ENCODE measurements around the gene SLC66A2.

SLC66A2 gene

DNA sequence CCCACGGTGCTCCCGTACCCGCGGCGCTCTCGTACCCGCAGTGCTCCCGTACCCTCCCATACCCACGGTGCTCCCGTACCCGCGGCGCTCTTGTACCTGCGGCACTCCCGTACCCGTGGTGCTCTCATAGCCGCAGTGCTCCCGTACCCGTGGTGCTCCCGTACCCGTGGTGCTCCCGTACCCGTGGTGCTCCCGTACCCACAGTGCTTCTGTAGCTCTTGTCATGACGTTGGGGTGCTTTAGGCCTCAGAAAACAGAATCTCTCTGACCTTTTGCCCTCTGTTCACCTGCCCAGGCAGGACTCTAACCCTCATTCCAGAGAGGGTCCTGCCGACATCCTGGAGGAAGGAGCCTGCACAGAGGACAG is 35.3 kb downstream of the SLC66A2 start:
- H3K27ac ChIP-seq, result no peak overlapping the region
- TF ChIP-seq, protein P1, sequence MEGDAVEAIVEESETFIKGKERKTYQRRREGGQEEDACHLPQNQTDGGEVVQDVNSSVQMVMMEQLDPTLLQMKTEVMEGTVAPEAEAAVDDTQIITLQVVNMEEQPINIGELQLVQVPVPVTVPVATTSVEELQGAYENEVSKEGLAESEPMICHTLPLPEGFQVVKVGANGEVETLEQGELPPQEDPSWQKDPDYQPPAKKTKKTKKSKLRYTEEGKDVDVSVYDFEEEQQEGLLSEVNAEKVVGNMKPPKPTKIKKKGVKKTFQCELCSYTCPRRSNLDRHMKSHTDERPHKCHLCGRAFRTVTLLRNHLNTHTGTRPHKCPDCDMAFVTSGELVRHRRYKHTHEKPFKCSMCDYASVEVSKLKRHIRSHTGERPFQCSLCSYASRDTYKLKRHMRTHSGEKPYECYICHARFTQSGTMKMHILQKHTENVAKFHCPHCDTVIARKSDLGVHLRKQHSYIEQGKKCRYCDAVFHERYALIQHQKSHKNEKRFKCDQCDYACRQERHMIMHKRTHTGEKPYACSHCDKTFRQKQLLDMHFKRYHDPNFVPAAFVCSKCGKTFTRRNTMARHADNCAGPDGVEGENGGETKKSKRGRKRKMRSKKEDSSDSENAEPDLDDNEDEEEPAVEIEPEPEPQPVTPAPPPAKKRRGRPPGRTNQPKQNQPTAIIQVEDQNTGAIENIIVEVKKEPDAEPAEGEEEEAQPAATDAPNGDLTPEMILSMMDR (conservative IDR thresholded peaks at IDR 0.05), result no peak
- TF ChIP-seq ZFX (IDR thresholded peaks at IDR 0.05), result no peak

DNA sequence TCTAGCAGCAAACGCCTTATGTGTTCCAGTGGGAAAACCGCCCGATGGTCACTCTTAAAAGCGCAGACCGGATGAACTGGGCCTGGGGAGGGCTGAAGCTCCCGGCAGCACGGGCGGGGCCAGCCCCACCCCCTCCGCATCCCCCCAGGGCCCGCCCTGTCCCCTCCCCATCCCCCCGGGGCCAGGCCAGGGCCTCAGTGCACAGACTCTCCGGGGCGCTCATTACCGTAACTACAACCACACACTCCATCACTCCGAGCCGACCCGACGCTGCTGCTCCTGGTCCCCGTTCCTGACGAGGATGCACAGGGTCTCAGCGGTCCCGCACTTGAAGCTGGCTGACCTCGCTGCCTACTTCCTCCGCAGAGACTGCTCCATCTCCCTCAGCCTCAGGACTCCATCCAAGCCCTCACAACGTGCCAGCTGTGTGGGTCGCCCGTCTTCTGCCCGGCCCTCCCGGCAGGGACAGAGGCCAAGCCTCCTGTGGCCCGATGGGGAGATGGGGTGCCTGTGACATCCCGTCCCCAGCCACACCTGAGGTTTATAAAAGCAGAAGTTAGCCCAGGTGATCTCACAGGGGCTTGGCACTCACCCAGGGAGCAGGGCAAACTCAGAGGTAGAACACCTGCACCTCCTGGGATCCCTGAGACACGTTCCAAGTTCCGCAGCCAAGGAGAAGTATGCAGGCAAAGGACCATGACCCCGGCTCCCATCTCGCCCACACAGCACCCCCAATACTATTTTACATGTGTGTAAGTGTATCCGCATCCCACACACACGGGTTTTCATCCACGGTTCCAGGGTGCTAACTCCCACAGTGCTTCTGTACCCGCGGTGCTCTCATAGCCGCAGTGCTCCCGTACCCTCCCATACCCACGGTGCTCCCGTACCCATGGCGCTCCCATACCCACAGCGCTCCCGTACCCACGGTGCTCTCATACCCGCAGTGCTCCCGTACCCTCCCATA is 36.0 kb downstream of the SLC66A2 start:
- H3K27ac ChIP-seq, result no peak overlapping the region

DNA sequence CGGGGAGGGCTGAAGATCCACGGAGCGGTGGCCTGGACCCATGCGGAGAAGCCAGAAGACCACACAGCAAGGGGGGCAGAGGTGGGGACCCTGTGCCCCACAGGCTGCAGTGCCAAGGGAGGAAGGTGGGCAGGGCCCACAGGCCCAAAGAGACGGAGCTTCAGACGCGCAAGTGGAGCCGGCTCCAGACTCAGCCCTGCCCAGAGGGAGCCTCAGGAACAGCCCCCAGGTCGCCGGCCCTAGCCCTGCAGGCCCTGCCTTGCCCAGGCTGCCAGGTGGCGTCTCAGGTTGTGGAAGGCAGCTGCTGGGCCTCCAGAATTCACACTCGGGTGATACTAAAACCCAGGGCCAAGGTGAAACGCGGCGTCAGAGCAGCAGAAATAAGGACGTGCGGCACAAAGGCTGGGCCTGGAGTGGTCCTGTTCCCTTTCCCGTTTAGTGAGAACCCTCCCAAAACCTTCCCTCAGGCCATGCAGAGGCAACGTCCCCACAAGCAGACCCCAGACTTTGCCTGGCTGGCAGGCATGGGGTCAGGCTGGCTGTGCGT is 36.8 kb downstream of the SLC66A2 start:
- H3K27ac ChIP-seq, result no peak overlapping the region

More for the DNA sequence above, 36.0 kb downstream of the SLC66A2 start:
- no peak for TF ChIP-seq ZFX (IDR thresholded peaks at IDR 0.05)
- TF ChIP-seq, protein P1 (conservative IDR thresholded peaks at IDR 0.05), result no peak

DNA sequence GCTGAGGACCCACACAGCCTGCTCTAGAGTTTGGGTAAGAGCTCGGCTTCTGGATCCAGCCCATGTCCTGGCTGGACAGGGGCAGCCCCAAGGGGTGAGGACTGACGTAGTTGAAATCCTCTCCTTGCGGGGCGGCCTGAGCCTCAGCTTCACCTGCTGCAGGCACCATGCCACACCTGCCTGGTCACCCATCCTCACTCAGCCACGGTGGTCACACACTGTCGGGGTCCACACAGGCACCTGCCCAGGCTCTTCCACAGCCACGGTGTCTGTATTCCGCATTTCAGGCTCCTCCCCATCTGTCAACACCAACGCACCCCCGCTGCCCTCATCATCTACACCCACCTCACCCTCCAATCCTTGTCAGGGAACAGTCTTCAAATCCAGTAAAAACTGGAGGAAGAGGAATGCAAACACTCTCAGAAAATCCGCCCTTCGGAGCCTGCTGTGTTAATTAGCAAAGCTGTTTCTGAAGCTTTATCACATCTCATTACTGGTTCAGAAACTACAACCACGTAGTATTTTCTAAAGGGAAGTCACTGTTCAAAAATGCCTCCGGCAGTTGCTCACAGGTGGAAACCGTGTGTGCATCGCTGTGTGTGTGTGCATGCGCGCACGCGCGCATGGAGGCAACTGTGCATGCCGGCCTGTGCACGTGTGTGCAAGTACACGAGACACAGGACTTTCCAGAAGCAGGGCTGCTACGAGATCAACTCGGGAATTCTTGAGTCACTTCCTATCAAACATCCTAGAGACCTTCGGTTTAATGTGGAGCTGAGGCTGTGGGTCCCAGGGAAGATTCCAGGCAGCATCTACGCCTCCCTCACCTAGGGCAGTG is 38.2 kb downstream of the SLC66A2 start:
- no peak for TF ChIP-seq ZFX (IDR thresholded peaks at IDR 0.05)
- TF ChIP-seq, protein P1 (conservative IDR thresholded peaks at IDR 0.05), result no peak
- H3K27ac ChIP-seq, result no peak overlapping the region

More for the DNA sequence above, 36.8 kb downstream of the SLC66A2 start:
- TF ChIP-seq ZFX (IDR thresholded peaks at IDR 0.05), result no peak
- TF ChIP-seq, protein P1 (conservative IDR thresholded peaks at IDR 0.05), result no peak

DNA sequence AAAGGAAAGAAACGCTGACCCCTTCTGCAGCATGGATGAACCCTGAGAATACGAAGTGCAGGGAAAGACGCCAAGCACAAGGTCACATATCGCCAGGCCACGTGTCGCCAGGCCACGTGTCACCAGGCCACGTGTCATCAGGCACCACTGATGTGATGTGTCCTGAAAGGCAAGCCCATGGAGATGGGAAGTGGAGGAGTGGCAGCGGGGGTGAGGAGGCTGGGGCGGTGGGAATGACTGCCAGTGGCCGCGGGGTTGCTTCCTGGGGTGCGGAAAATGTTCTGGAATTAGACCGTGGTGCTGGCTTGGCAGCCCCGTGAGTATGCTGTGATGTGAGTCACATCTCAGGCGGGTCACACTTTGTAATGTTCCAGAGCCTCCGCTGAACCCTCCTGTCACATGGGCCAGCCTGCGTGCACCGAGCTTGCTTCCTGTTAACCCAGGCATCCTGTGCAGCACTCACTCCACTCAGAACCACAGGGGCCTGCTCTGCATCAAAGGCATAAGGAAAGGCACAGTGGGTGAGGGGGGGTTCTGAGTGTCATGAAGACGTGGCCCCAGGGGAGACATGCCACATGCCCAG is 39.0 kb downstream of the SLC66A2 start:
- TF ChIP-seq ZFX (IDR thresholded peaks at IDR 0.05), result no peak
- TF ChIP-seq, protein P1 (conservative IDR thresholded peaks at IDR 0.05), result no peak
- no peak overlapping the region for H3K27ac ChIP-seq

DNA sequence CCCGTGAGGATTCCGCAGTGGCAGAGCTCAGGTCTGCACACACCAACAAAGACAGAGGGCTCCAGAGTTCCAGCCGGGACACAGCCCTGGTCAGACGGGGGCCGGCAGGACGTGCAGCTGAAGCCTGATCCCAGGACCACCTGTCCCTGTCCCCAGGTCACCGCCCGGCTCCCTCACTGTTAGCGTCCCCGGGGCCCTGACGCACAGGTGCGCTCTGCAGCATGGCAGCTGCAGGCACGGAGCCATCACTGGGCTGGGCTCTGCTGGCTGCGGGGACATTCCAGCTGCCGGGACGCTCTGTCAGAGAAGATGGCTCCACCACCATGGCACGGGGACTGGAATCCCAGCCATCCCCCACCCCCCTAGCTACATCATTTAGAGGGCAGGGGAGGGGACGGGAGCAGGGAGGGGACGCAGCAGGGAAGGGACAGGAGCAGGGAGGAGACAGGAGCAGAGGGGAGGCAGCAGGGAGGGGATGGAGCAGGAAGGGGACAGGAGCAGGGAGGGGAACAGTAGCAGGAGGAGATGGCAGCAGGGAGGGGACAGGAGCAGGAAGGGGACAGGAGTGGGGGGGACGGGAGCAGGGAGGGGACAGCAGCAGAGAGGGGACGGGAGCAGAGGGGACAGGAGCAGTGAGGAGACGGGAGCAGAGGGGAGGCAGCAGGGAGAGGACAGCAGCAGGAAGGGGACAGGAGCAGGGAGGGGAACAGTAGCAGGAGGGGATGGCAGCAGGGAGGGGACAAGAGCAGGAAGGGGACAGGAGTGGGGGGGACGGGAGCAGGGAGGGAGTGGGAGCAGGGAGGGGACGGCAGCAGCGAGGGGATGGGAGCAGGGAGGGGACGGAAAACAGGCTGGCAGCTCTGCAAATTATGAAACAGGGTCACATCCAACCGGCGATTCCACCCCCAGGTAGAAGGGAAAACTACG is 39.8 kb downstream of the SLC66A2 start:
- no peak overlapping the region for H3K27ac ChIP-seq
- no peak for TF ChIP-seq ZFX (IDR thresholded peaks at IDR 0.05)
- TF ChIP-seq, protein P1 (conservative IDR thresholded peaks at IDR 0.05), result no peak

Measured in C4-2B (cell line).